ENCODE measurements around the gene RGL4. TPM values are rescaled to one million over a fixed set of nuclear protein-coding genes. Genes with fewer than 3 reads are reported as not detected.

RGL4 gene
- total and polyA plus RNA-seq, 2 of the 13 experiments (the other 11 are each of a cell fraction or from before 2014, with no cell fraction given) = not detected

GRCh38 chr22:23688121-23688520 lies 2.7 kb upstream of the RGL4 start:
- Histone ChIP-seq H2AFZ (ENCODE audit: low read length) (no peak overlapping the region), H3K9ac (ENCODE audit: insufficient read depth, low read depth, low read length) (no peak overlapping the region), H3K27ac (ENCODE audit: extremely low read length, insufficient read depth, low read length) (no peak overlapping the region), H4K20me1 (ENCODE audit: insufficient read depth, low read length) (peaks cover 6% of the 10 kb centered on the region; the same call in 1 of the 2 replicates), H3K4me2 (ENCODE audit: low read depth, low read length) (no peak overlapping the region), H3K4me1 (ENCODE audit: insufficient read depth, low read length) (peaks cover 20% of the 10 kb centered on the region), H3K9me3 (ENCODE audit: low read length) (no peaks in the 10 kb centered on the region), H3K4me3 (replicated peaks in 1 of 3; ENCODE audit: insufficient read depth in 1 of 3, low read depth in 2 of 3, low read length in 3 of 3) (no peak overlapping the region), H3K79me2 (ENCODE audit: insufficient read depth, low read length) (no peaks in the 10 kb centered on the region), H3K36me3 (replicated peaks in 1 of 2; ENCODE audit: control insufficient read depth in 1 of 2, insufficient read depth in 2 of 2, low read length in 2 of 2) (peaks cover 6 to 16% of the 10 kb centered on the region in 2 experiments; a peak in 3 of 5 replicates), H3K27me3 (ENCODE audit: control insufficient read depth in 1 of 2, insufficient read depth in 2 of 2, low read length in 2 of 2) (no peaks in the 10 kb centered on the region)
- no peak for DNase-seq (ENCODE audit: low spot score)
- 97% methylated on average over 10 of the region's 10 CpGs for WGBS (ENCODE audit: low lambda C conversion rate)
- no TSS peak for BruUV-seq (replicated peaks)
- intact Hi-C loops (cut with micrococcal nuclease; ENCODE audit: unreplicated experiment) (no loop called here), in situ Hi-C loops (cut with HindIII; ENCODE audit: extremely low pct_ligation_motif_present, low pct_unique_long_range_greater_than_20kb) (no loop called here)
- TF ChIP-seq ZSCAN22 (CRISPR knock-in tag; IDR thresholded peaks at IDR 0.05) (no peak), ATAD3A (CRISPR knock-in tag; IDR thresholded peaks at IDR 0.05) (no peak), ZNF614 (CRISPR knock-in tag; IDR thresholded peaks at IDR 0.05; ENCODE audit: borderline replicate concordance) (no peak), ZNF354B (CRISPR knock-in tag; IDR thresholded peaks at IDR 0.05) (no peak), ZNF510 (CRISPR knock-in tag; IDR thresholded peaks at IDR 0.05; ENCODE audit: low read depth) (no peak), ZBTB39 (CRISPR knock-in tag; IDR thresholded peaks at IDR 0.05) (no peak), THYN1 (CRISPR knock-in tag; IDR thresholded peaks at IDR 0.05; ENCODE audit: borderline replicate concordance, low read depth) (no peak), TP53 (CRISPR knock-in tag; conservative IDR thresholded peaks at IDR 0.05) (no peak), EEA1 (CRISPR knock-in tag; IDR thresholded peaks at IDR 0.05; ENCODE audit: borderline replicate concordance) (no peak), NR3C1 (CRISPR knock-in tag; IDR thresholded peaks at IDR 0.05) (no peak), MTF2 (CRISPR knock-in tag; IDR thresholded peaks at IDR 0.05; ENCODE audit: borderline replicate concordance) (no peak), MATR3 (CRISPR knock-in tag; IDR thresholded peaks at IDR 0.05) (no peak)
- no peak for ATAC-seq
- FAIRE-seq = no peak
- POLR2A ChIA-PET = interaction anchor here (1.2 kb wide), 1 partner anchor 29 kb away, joined by 3 read pairs; no protein-coding TSS in a partner anchor
- CTCF ChIA-PET (ENCODE audit: low intra/inter-chr PET ratio, low total read pairs) = no interaction called here
